Calu3 (cell line): Measurements from ENCODE around the gene GRSF1. TPM values are rescaled to one million over a fixed set of nuclear protein-coding genes. Genes with fewer than 3 reads are reported as not detected.

Experiments used
- BruUV-seq: library from RNA; stranded (reverse); fragments of 400-500 nt; replicated peaks from 2 replicates; lab custom pipeline; 2021; lab: Mats Ljungman, UMichigan
- CTCF ChIA-PET: fragments of 300-600 bp; sonication (Branson Sonifier 250); formaldehyde crosslinking; loops from one replicate; lab custom pipeline; 2022; ENCODE audit warnings: antibody characterized with exemption; lab: Charles Lee
- DNase-seq: peaks from one replicate; pipeline ENCODE4 v3.0.0; 2022
- H3K27ac Mint-ChIP-seq: one replicate; pipeline ENCODE4 v1.8.0; 2022; ENCODE audit warnings: mixed read lengths; ENCODE audit not compliant: unreplicated experiment
- H3K27me3 Mint-ChIP-seq: one replicate; pipeline ENCODE4 v1.8.0; 2022; ENCODE audit warnings: mixed read lengths; ENCODE audit not compliant: unreplicated experiment
- H3K36me3 Mint-ChIP-seq: one replicate; pipeline ENCODE4 v1.8.0; 2022; ENCODE audit warnings: mild to moderate bottlenecking, moderate library complexity, mixed read lengths; ENCODE audit not compliant: insufficient read depth, unreplicated experiment
- H3K4me1 Mint-ChIP-seq: one replicate; pipeline ENCODE4 v1.8.0; 2022; ENCODE audit warnings: mild to moderate bottlenecking, low read depth, mixed read lengths; ENCODE audit not compliant: unreplicated experiment
- H3K4me3 Mint-ChIP-seq: one replicate; pipeline ENCODE4 v1.8.0; 2022; ENCODE audit warnings: mild to moderate bottlenecking, low read depth, moderate library complexity, mixed read lengths; ENCODE audit not compliant: unreplicated experiment
- H3K9me3 Mint-ChIP-seq: one replicate; pipeline ENCODE4 v1.8.0; 2022; ENCODE audit warnings: low read depth, mixed read lengths; ENCODE audit not compliant: unreplicated experiment
- intact Hi-C: fragments of 100-400 bp; cut with micrococcal nuclease; formaldehyde crosslinking; loops from one replicate; pipeline ENCODE4 v1.10.0; 2022; ENCODE audit not compliant: unreplicated experiment
- total RNA-seq: library from RNA; stranded (reverse); gene quantifications from 2 replicates; pipeline ENCODE4 v1.2.3, GENCODE V29; 2022
- TF ChIP-seq, protein P1 (sequence below): fragments of 200-600 bp; IDR thresholded peaks from one replicate; pipeline ENCODE4 v1.8.0; 2022; ENCODE audit warnings: antibody characterized with exemption; ENCODE audit not compliant: unreplicated experiment

Gene GRSF1
- total RNA-seq, 1 experiment from 2014 or later: 68.7 TPM

DNA sequence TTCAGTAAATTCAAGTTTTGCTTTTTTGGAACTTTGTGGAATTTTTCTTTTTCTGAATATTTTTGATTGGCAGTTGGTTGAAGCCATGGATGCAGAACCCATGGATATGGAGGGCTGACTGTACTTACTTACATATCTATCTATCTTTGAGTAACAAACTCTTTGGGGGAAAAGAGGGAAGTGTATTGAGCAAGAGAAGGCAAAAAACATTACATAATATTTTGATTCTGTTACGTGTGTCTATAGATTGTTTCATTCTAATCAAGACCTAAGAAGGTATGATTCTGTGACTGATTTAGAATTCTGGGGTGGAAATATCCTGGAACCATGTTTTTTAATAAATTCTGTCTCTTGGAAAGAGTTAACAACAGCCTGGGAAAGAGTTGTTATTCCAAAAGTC is 31.5 kb downstream of the GRSF1 start:
- Mint-ChIP-seq H3K27ac (no peak overlapping the region), H3K9me3 (no peaks in the 10 kb centered on the region), H3K27me3 (no peaks in the 10 kb centered on the region), H3K4me1 (no peaks in the 10 kb centered on the region), H3K36me3 (no peaks in the 10 kb centered on the region), H3K4me3 (no peak overlapping the region)
- intact Hi-C loops: no loop called here
- TF ChIP-seq, protein P1, sequence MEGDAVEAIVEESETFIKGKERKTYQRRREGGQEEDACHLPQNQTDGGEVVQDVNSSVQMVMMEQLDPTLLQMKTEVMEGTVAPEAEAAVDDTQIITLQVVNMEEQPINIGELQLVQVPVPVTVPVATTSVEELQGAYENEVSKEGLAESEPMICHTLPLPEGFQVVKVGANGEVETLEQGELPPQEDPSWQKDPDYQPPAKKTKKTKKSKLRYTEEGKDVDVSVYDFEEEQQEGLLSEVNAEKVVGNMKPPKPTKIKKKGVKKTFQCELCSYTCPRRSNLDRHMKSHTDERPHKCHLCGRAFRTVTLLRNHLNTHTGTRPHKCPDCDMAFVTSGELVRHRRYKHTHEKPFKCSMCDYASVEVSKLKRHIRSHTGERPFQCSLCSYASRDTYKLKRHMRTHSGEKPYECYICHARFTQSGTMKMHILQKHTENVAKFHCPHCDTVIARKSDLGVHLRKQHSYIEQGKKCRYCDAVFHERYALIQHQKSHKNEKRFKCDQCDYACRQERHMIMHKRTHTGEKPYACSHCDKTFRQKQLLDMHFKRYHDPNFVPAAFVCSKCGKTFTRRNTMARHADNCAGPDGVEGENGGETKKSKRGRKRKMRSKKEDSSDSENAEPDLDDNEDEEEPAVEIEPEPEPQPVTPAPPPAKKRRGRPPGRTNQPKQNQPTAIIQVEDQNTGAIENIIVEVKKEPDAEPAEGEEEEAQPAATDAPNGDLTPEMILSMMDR: no peak
- DNase-seq: no peak
- BruUV-seq: no TSS peak
- CTCF ChIA-PET: no interaction called here

DNA sequence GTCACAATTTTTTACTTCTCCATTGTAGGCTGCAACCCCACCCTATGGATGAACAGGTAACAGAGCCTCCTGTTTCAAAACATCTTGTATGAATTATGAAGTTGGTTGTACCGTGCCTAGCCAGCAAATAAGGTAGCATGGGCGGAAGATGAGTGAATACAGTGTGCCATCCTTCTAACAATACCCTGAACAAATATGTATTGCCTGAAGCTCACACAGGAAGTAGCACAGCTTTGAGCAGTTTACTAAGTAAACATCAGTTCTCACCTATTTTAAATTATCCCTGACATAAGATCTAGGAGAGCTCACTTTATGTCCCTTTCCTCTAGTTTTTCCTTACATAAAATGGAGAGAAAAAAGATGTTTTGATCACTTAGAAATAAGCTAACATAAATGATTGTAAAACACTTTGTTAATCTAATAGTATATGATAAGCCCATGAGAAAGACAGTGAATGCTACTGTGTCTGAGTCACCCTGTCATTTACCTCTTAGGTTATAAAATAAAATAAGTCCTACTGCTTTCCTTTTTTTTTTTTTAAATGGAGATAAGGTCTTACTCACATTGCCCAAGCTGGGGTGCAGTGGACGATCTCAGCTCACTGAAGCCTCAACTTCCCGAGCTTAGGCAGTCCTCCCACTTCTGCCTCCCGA is 36.6 kb downstream of the GRSF1 start:
- no peak overlapping the region for H3K27ac Mint-ChIP-seq
- TF ChIP-seq, protein P1: no peak
- intact Hi-C loops: no loop called here
- H3K4me1 Mint-ChIP-seq: no peaks in the 10 kb centered on the region
- H3K27me3 Mint-ChIP-seq: no peaks in the 10 kb centered on the region
- DNase-seq: no peak
- no peak overlapping the region for H3K4me3 Mint-ChIP-seq
- no TSS peak for BruUV-seq
- H3K36me3 Mint-ChIP-seq: no peaks in the 10 kb centered on the region
- no peaks in the 10 kb centered on the region for H3K9me3 Mint-ChIP-seq
- CTCF ChIA-PET: no interaction called here

DNA sequence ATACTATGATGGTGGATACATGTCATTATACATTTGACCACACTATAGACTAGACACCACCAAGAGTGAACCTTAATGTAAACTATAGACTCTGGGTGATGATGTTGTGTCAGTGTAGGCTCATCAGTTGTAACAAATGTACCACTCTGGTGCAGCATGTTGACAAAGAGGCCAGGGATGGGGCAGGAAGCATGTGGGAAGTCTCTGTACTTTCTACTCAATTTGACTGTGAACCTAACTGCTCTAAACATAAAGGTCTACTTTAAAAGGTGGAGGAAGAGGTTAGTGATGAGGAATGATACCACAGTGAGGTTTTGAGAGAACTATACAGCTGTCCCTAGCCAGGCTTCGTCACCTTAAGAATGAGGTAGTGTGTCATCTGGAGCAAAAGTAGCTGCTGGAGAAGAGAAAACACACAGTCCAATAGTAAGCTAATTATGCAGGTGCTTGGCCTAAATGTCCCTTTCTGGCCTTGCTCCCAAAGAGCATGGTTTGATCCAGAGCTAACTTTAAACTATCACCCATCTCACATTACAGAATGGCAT is 38.4 kb downstream of the GRSF1 start:
- H3K36me3 Mint-ChIP-seq: no peaks in the 10 kb centered on the region
- BruUV-seq: no TSS peak
- intact Hi-C loops: no loop called here
- H3K27ac Mint-ChIP-seq: no peak overlapping the region
- H3K9me3 Mint-ChIP-seq: no peaks in the 10 kb centered on the region
- no peaks in the 10 kb centered on the region for H3K27me3 Mint-ChIP-seq
- CTCF ChIA-PET: no interaction called here
- TF ChIP-seq, protein P1: no peak
- no peak for DNase-seq
- no peaks in the 10 kb centered on the region for H3K4me1 Mint-ChIP-seq
- no peak overlapping the region for H3K4me3 Mint-ChIP-seq

DNA sequence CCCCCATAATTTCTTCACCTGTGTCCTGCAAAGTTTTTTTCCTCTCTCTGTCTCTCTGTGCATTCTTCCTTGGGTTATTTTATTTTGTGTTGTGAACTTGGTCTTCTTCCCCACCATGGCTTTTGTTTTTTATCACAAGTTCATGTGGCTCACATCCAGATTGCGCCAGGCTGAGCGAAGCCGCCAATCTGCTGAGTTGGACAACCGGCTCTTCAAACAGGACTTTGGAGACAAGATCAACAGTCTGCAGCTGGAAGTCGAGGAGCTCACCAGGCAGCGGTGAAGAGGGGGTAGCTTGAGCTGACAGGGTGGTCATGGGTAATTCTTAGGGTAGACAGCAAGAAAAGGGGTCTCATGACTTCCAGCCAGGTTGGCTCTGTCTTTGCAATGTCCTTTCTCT is 46.1 kb downstream of the GRSF1 start:
- Mint-ChIP-seq H3K36me3 (no peaks in the 10 kb centered on the region), H3K27me3 (no peaks in the 10 kb centered on the region), H3K4me1 (no peaks in the 10 kb centered on the region), H3K4me3 (no peak overlapping the region), H3K9me3 (no peaks in the 10 kb centered on the region), H3K27ac (no peak overlapping the region)
- intact Hi-C loops: no loop called here
- TF ChIP-seq, protein P1: no peak
- CTCF ChIA-PET: no interaction called here
- no TSS peak for BruUV-seq
- no peak for DNase-seq
